Ovary (tissue), 9 donors: ENCODE results near the gene DERL2. TPM values are rescaled to one million over a fixed set of nuclear protein-coding genes. Genes with fewer than 3 reads are reported as not detected.
"Not testable (repeated sequence)": the region's sequence is repeated elsewhere in the genome, so short reads cannot be mapped to it uniquely, and the experiment has no call there.

Experiments used
- DNase-seq, 5 donors: peaks; one replicate each; pipeline ENCODE4 v3.0.0-alpha.2; 2019 to 2020
- H3K27ac ChIP-seq, 2 donors: fragments of 200-600 bp; one replicate each; pipeline versions ENCODE4 v1.5.1 to v1.8.0; 2019 to 2022
- H3K27me3 ChIP-seq: fragments of 200-600 bp; one replicate; pipeline ENCODE4 v1.8.0; 2022
- H3K36me3 ChIP-seq: fragments of 200-600 bp; sonication (generic); one replicate; pipeline ENCODE4 v1.5.1; 2019
- H3K4me1 ChIP-seq: one replicate; pipeline ENCODE4 v1.8.1; 2013; ENCODE audit warnings: mild to moderate bottlenecking, moderate library complexity; ENCODE audit not compliant: insufficient read depth
- H3K4me3 ChIP-seq: fragments of 200-600 bp; sonication (generic); one replicate; pipeline ENCODE4 v1.5.1; 2017
- H3K9me3 ChIP-seq, 2 donors: fragments of 200-600 bp in 1 of 2; sonication (generic) in 1 of 2; one replicate each; pipeline versions ENCODE4 v1.5.1 to v1.8.1; 2013 to 2019; ENCODE audit warnings: mild to moderate bottlenecking in 1 of 2, moderate library complexity in 1 of 2
- EP300 ChIP-seq: sonication (generic); formaldehyde crosslinking; IDR thresholded peaks from one replicate; pipeline ENCODE4 v1.6.1; 2017; ENCODE audit warnings: antibody characterized with exemption
- POLR2A ChIP-seq: fragments of 450-650 bp; IDR thresholded peaks from one replicate; pipeline ENCODE4 v1.6.1; 2017; ENCODE audit warnings: antibody characterized with exemption, mild to moderate bottlenecking, moderate library complexity
- WGBS, 3 donors: extraction: QIAGEN DNeasy Blood & Tissue Kit in 1 of 3; methylation state at CpG; one replicate each; pipeline versions ENCODE4 v1.1.5 to v1.1.7; 2013 to 2017; 5-methylcytosine and 5-hydroxymethylcytosine counted together
- intact Hi-C, 4 donors: fragments of 100-400 bp; cut with DNase I; formaldehyde crosslinking; loops; one replicate each; pipeline versions ENCODE4 v1.11.0 to v1.15.1; 2022 to 2023
- polyA plus RNA-seq, 2 donors: library from polyadenylated mRNA; stranded (reverse); fragments of 200-250 nt in 1 of 2; fragments of 350-450 nt in 1 of 2; fragmentation: Illumina TruSeq in 1 of 2; extraction: RNeasy Lipid Tissue Mini Kit (QIAGEN cat#74804) in 1 of 2; gene quantifications; one replicate each; pipeline ENCODE4 v1.2.3, GENCODE V29; 2013 to 2014
- total RNA-seq, 7 donors: library from RNA; depleted of rRNA in 2 of 7; stranded (reverse); fragments of >200 nt in 2 of 7; fragmentation: NEBNext Ultra II Directional in 3 of 7; extraction: Animal tissue kit (Norgen Biotek cat#: 25700) in 3 of 7; gene quantifications; one replicate each; pipeline versions ENCODE4 v1.1.0 to v1.2.4, GENCODE V29; 2016 to 2023
- TF ChIP-seq, protein P1 (sequence below), 3 donors: fragments of 450-650 bp in 2 of 3; fragments of 200-600 bp in 1 of 3; IDR thresholded peaks; one replicate each; pipeline versions ENCODE4 v1.5.1 to v1.8.0; 2016 to 2022; ENCODE audit warnings: antibody characterized with exemption in 3 of 3, mild to moderate bottlenecking in 1 of 3
- donor health status: DM: no; HTN: no; CAD: no; lungs with moderate emphysema.
- donor health status: DM: no; HTN: no; CAD: no.
- donor health status: Bipolar disorder and iron deficiency.
- donor health status: DM: yes; HTN: yes; CAD: no.
- donor health status: DM: no; HTN: no; CAD: no.
- donor health status: DM: yes; HTN: yes; CAD: no.

DERL2 gene
- total and polyA plus RNA-seq, 9 donors, result 15.1 to 68.6 (median 51.2) TPM

DNA sequence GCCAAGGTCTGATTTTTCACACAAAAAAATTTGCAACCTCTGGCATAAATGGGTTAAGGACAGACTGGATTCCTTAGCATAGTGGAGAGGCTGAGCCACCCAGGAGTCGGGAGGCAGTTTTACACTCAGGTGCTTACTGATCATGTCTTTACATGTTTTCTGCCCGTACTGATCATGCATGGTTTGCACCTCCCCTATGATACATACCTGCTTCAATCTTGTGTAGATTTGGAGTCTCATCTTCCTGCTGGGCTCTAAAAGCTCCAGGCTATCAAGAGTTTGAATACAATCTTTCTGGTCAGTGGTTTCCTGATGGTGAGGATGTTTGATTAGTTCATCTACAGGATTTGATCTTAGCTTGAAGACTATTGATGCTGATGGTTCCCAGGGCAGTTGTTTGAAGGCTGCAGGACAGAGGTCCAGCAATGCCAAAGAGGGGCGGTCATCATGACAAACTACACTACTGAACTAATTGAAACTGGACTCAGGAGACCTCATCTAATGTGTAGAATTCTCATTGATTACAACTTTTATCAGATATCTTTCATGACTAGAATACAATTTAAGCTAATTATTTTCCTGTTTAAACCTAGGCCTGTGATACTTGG is 53.9 kb downstream of the DERL2 start:
- no peak for TF ChIP-seq EP300
- TF ChIP-seq, protein P1, sequence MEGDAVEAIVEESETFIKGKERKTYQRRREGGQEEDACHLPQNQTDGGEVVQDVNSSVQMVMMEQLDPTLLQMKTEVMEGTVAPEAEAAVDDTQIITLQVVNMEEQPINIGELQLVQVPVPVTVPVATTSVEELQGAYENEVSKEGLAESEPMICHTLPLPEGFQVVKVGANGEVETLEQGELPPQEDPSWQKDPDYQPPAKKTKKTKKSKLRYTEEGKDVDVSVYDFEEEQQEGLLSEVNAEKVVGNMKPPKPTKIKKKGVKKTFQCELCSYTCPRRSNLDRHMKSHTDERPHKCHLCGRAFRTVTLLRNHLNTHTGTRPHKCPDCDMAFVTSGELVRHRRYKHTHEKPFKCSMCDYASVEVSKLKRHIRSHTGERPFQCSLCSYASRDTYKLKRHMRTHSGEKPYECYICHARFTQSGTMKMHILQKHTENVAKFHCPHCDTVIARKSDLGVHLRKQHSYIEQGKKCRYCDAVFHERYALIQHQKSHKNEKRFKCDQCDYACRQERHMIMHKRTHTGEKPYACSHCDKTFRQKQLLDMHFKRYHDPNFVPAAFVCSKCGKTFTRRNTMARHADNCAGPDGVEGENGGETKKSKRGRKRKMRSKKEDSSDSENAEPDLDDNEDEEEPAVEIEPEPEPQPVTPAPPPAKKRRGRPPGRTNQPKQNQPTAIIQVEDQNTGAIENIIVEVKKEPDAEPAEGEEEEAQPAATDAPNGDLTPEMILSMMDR (IDR thresholded peaks at IDR 0.05), result no peak
- TF ChIP-seq POLR2A, result no peak
- DNase-seq, result no peak
- H3K4me1 ChIP-seq, result no peaks in the 10 kb centered on the region
- WGBS, 3 donors, result 60 to 70% (median 69%) methylated on average over 3 of the region's 3 CpGs
- no peak overlapping the region for H3K4me3 ChIP-seq
- H3K9me3 ChIP-seq, result no peaks in the 10 kb centered on the region
- intact Hi-C loops, result no loop called here
- no peak overlapping the region for H3K27ac ChIP-seq
- H3K27me3 ChIP-seq, result no peaks in the 10 kb centered on the region
- H3K36me3 ChIP-seq, result no peaks in the 10 kb centered on the region

DNA sequence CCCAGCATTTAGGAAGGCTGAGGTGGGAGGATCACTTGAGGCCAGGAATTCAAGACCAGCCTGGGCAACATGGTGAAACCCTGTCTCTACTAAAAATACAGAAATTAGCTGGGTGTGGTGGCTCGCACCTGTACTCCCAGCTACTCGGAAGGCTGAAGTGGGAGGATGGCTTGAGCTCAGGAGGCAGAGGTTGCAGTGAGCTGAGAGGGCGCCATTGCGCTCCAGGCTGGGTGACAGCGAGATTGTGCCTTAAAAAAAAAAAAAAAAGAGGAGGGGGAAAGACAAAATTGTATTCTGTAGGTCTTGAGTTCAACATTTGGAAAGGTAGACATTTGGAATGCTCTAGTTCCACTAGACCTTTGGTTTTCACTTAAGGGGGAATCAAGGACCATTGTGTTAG is 54.7 kb downstream of the DERL2 start:
- H3K9me3 ChIP-seq, H3K36me3 ChIP-seq, H3K27ac ChIP-seq, DNase-seq, H3K4me3 ChIP-seq, H3K27me3 ChIP-seq, H3K4me1 ChIP-seq, intact Hi-C loops: not testable (repeated sequence)
- WGBS, 3 donors, result 65 to 81% (median 74%) methylated on average over 5 of the region's 5 CpGs

DNA sequence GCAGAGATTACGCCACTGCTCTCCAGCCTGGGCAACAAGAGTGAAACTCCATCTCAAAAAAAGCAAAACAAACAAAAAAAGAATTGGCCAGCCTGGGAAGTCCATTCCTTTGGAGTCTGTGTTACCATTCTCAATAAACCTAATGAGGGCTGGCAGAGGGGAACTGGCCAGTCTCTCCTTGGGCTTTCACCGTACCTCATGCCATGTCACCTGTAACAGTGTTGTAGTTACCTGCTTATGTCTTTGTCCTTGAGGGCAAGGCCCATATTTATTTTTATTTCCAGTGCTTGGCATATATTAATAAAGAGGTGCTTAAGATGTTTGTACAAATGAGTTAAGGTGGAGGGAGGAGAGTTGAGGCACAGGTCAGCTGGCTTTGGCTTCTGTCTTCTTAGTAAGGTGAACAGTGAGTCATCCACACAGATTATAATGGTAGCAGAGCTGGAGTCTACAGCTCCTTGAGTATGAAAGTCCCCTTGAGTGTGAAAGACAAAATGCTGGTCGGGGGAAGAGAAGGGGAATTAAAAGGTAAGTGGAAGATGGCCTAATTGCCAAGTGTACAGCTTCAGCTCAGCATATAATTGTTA is 55.5 kb downstream of the DERL2 start:
- Histone ChIP-seq H3K9me3 (no peaks in the 10 kb centered on the region), H3K27me3 (no peaks in the 10 kb centered on the region), H3K4me3 (no peak overlapping the region), H3K4me1 (no peaks in the 10 kb centered on the region), H3K36me3 (no peaks in the 10 kb centered on the region), H3K27ac (no peak overlapping the region)
- WGBS, 3 donors, result 93 to 97% (median 93%) methylated on average over 3 of the region's 3 CpGs
- TF ChIP-seq POLR2A, result no peak
- TF ChIP-seq, protein P1 (IDR thresholded peaks at IDR 0.05), result no peak
- no peak for DNase-seq
- intact Hi-C loops, result no loop called here

DNA sequence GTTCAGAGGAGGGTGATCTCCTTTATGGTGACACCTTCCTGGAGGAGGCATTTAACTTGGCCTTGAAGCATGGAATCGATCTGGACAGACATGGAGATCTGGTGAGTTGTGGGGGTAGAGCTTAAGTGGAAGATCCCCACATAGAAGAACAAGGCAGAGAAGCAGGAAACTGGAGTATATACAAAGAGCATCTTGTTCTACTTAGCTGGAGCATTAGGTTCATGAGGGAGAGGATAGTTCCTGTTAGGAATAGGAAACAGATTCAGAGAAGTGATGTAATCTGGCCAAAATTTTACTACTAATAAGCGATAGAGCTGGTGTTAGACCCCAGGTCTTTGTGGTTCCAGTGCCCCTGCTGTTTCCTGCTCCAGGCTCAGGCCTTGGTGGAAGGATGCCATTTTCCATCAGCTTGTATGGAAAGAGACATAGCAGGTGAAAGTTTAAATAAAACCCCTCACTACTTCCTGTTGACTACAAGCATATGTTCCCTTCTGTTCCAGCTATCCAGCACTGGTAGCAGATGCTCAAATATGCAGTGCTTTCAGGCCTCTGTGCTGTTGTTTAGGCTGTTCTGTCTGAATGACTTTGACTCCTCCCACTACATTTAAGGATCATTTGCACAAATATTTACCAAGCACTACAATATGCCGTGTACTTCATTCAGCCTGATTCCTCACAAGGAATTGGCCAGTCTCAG is 56.6 kb downstream of the DERL2 start:
- TF ChIP-seq POLR2A (no peak), EP300 (no peak)
- no peaks in the 10 kb centered on the region for H3K36me3 ChIP-seq

DNA sequence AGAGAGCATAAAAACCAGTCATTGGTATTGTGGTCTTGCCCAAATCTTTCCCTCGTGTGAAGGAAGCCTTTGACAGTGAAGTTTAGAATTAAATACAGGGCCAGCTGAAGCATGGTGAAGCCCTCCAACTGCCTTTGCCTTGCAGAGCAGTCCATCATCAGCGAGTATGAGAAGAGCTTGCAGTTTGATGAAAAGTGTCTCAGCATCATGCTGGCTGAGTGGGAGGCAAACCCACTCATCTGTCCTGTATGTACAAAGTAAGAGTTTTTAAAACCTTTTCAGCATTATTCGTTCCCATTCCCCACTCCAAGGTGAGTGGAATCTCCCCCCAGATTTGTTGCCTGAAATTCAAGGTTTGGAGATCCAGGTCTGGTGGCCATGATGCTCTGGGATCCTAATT is 60.2 kb downstream of the DERL2 start:
- WGBS, 3 donors, result 68 to 86% (median 77%) methylated on average over 3 of the region's 3 CpGs
- no peak overlapping the region for H3K4me3 ChIP-seq
- H3K36me3 ChIP-seq, result no peaks in the 10 kb centered on the region
- no peaks in the 10 kb centered on the region for H3K9me3 ChIP-seq
- H3K4me1 ChIP-seq, result peaks cover 2% of the 10 kb centered on the region
- H3K27me3 ChIP-seq, result no peaks in the 10 kb centered on the region
- no peak for DNase-seq
- intact Hi-C loops, result no loop called here
- no peak overlapping the region for H3K27ac ChIP-seq
- TF ChIP-seq POLR2A (no peak), EP300 (no peak)
- TF ChIP-seq, protein P1 (IDR thresholded peaks at IDR 0.05), result no peak

More for the DNA sequence above, 56.6 kb downstream of the DERL2 start:
- DNase-seq, result no peak
- H3K27me3 ChIP-seq, result no peaks in the 10 kb centered on the region
- intact Hi-C loops, result no loop called here
- no peaks in the 10 kb centered on the region for H3K4me1 ChIP-seq
- H3K4me3 ChIP-seq, result no peak overlapping the region
- WGBS, 3 donors, result 73 to 80% (median 74%) methylated on average over 3 of the region's 3 CpGs
- H3K27ac ChIP-seq, result no peak overlapping the region
- H3K9me3 ChIP-seq, result no peaks in the 10 kb centered on the region
